Large intestine (tissue), 3 donors: ENCODE measurements around the gene BCDIN3D. TPM values are rescaled to one million over a fixed set of nuclear protein-coding genes. Genes with fewer than 3 reads are reported as not detected.
"Not testable (repeated sequence)": the region's sequence is repeated elsewhere in the genome, so short reads cannot be mapped to it uniquely, and the experiment has no call there.

ENCODE experiments used
- DNase-seq, 2 donors: peaks; one replicate each; pipeline versions ENCODE4 v3.0.0 to v3.0.0-alpha.2; 2013
- H3K27ac ChIP-seq: one replicate; pipeline ENCODE4 v1.5.1; 2013; ENCODE audit warnings: low read length
- H3K27me3 ChIP-seq: 2 replicates; pipeline ENCODE4 v1.6.1; 2013; ENCODE audit warnings: low read length; ENCODE audit not compliant: control insufficient read depth, insufficient read depth
- H3K36me3 ChIP-seq: 2 replicates; pipeline ENCODE4 v1.6.1; 2013; ENCODE audit warnings: low read length; ENCODE audit not compliant: control insufficient read depth, insufficient read depth
- H3K4me1 ChIP-seq: one replicate; pipeline ENCODE4 v1.6.1; 2013; ENCODE audit warnings: low read length; ENCODE audit not compliant: control insufficient read depth, insufficient read depth
- H3K4me3 ChIP-seq: one replicate; pipeline ENCODE4 v1.5.1; 2013; ENCODE audit warnings: low read length
- H3K9me3 ChIP-seq: one replicate; pipeline ENCODE4 v1.6.1; 2013; ENCODE audit warnings: mild to moderate bottlenecking, low read depth, low read length, moderate library complexity; ENCODE audit not compliant: control insufficient read depth
- WGBS: methylation state at CpG from one replicate; pipeline ENCODE4 v1.1.5; 2013; ENCODE audit warnings: low lambda C conversion rate; ENCODE audit not compliant: insufficient coverage; 5-methylcytosine and 5-hydroxymethylcytosine counted together
- polyA plus RNA-seq: library from polyadenylated mRNA; unstranded; fragments of 120-200 nt; gene quantifications from one replicate; pipeline ENCODE4 v1.2.1, GENCODE V29; 2013

Gene BCDIN3D
- polyA plus RNA-seq, 1 donor: 6.1 TPM

GRCh38 chr12:49876070-49876469 lies 33.2 kb upstream of the BCDIN3D start:
- H3K27ac ChIP-seq: no peak overlapping the region
- no peaks in the 10 kb centered on the region for H3K36me3 ChIP-seq
- WGBS: no CpG with 5 or more reads among the region's 3 CpGs

DNA sequence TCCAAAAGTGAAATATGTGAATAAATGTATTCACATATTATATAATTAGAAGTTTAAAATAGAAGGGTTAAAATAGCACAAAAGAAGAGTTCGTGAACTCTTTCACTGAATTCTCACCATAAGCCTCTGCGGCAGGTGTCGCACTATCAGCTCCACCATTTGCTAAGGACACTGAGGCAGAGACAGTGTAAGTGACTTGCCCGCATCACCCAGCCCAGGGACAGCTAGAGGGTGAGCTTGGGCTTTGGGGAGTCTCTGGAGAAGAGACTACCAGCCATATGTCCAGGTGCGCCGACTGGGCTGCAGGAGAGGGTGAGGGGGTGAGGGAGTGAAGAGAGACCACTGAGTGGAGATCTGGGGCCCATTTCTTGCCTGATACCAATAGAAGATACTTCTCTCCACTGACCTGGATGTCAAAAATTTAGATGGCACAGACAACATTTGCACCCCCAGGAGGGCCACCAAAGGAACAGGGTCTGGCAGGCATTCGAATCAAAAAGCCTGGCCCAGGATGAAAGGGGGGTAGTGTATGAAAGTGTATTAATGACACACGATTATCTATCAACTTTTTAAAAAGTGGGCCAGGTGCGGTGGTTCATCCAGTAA lies 32.3 kb upstream of the BCDIN3D start:
- H3K4me1 ChIP-seq: no peaks in the 10 kb centered on the region
- H3K27me3 ChIP-seq: peaks cover 4% of the 10 kb centered on the region
- H3K27ac ChIP-seq: no peak overlapping the region
- no peak overlapping the region for H3K4me3 ChIP-seq
- DNase-seq: no peak
- no CpG with 5 or more reads among the region's 9 CpGs for WGBS
- no peaks in the 10 kb centered on the region for H3K36me3 ChIP-seq
- peaks cover 3% of the 10 kb centered on the region for H3K9me3 ChIP-seq

More at GRCh38 chr12:49876070-49876469, 33.2 kb upstream of the BCDIN3D start:
- peaks cover 3% of the 10 kb centered on the region for H3K9me3 ChIP-seq
- no peak overlapping the region for H3K4me3 ChIP-seq
- H3K4me1 ChIP-seq: no peaks in the 10 kb centered on the region
- H3K27me3 ChIP-seq: peaks cover 4% of the 10 kb centered on the region
- DNase-seq: no peak

- no peaks in the 10 kb centered on the region for H3K36me3 ChIP-seq
- H3K4me1 ChIP-seq: peaks cover 6% of the 10 kb centered on the region
- no peak for DNase-seq
- no peak overlapping the region for H3K27ac ChIP-seq
- no CpG with 5 or more reads among the region's 12 CpGs for WGBS
- H3K9me3 ChIP-seq: no peaks in the 10 kb centered on the region
- H3K27me3 ChIP-seq: peaks cover 4% of the 10 kb centered on the region
- no peak overlapping the region for H3K4me3 ChIP-seq
Measured at GRCh38 chr12:49874142-49874897, 31.4 kb upstream of the BCDIN3D start.

DNA sequence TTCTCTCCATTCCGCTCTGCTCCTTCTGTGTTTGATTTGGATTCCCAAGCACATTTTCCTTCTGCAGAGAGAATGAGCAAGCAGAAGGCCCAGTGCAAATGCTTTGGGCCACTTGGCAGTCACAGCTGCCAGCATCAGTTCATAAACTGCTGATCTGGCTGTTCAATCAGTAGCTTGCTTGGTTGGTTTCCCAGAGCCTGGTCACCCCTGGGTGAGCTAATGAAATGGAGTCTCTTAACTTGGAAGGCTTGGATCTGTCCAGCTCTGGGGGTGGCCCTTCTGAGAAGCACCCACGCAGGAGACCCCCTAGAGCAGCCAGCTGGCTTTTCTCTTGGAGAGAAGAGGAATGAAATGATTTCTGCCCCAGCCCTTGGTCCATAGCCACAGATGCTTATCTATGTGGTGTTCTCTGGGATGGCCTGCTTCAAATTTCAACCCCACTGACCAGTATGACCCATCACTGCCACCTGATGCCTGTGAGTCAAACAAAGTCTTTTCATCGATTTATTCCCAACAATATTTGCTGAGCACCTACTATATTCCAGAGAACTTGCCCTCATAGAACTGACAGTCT lies 30.5 kb upstream of the BCDIN3D start:
- Histone ChIP-seq H3K4me3 (no peak overlapping the region), H3K27ac (no peak overlapping the region), H3K27me3 (peaks cover 4% of the 10 kb centered on the region), H3K9me3 (no peaks in the 10 kb centered on the region), H3K36me3 (no peaks in the 10 kb centered on the region), H3K4me1 (peaks cover 14% of the 10 kb centered on the region)
- DNase-seq: no peak
- 100% methylated on average over 1 of the region's 3 CpGs for WGBS

DNA sequence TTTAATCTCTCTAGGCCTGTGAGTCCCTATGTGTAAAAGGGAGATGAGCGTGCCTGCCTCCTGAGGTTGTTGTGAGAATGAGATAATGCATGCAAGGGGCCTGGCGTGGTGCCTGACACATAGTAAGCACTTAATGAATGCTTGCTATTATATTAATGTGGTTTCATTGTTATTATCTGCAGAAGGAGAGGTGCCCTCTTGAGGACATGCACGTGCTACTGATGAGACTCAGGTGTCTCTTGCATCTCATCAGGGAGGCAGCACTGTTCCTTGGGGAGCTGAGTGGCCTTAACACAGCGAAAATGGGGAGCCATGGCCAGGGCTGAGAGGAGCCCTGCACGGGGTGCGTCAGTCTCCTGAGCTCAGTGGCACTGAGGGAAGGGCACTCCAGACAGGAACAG lies 29.9 kb upstream of the BCDIN3D start:
- WGBS: no CpG with 5 or more reads among the region's 6 CpGs
- H3K4me1 ChIP-seq: peaks cover 20% of the 10 kb centered on the region
- DNase-seq: no peak
- H3K27me3 ChIP-seq: peaks cover 4% of the 10 kb centered on the region
- no peak overlapping the region for H3K4me3 ChIP-seq
- H3K27ac ChIP-seq: no peak overlapping the region
- H3K9me3 ChIP-seq: no peaks in the 10 kb centered on the region
- H3K36me3 ChIP-seq: no peaks in the 10 kb centered on the region

- Histone ChIP-seq H3K4me3 (no peak overlapping the region), H3K4me1 (peaks cover 24% of the 10 kb centered on the region), H3K9me3 (no peaks in the 10 kb centered on the region), H3K36me3 (no peaks in the 10 kb centered on the region), H3K27me3 (peaks cover 4% of the 10 kb centered on the region), H3K27ac (no peak overlapping the region)
- WGBS: no CpG with 5 or more reads among the region's 5 CpGs
- no peak for DNase-seq
Measured at GRCh38 chr12:49872381-49872780, 29.5 kb upstream of the BCDIN3D start.

- not testable (repeated sequence) for DNase-seq, H3K27ac ChIP-seq, H3K27me3 ChIP-seq, H3K9me3 ChIP-seq, H3K4me3 ChIP-seq, H3K36me3 ChIP-seq
- WGBS: 80% methylated on average over 1 of the region's 8 CpGs
- peaks cover 26% of the 10 kb centered on the region for H3K4me1 ChIP-seq
Measured at GRCh38 chr12:49871811-49872251, 28.9 kb upstream of the BCDIN3D start.

GRCh38 chr12:49871263-49871561 lies 28.3 kb upstream of the BCDIN3D start:
- H3K27ac ChIP-seq: no peak overlapping the region
- peaks cover 26% of the 10 kb centered on the region for H3K4me1 ChIP-seq
- H3K4me3 ChIP-seq: no peak overlapping the region
- WGBS: no CpG with 5 or more reads among the region's 4 CpGs
- no peaks in the 10 kb centered on the region for H3K9me3 ChIP-seq
- no peaks in the 10 kb centered on the region for H3K36me3 ChIP-seq
- H3K27me3 ChIP-seq: peaks cover 4% of the 10 kb centered on the region
- DNase-seq: no peak

DNA sequence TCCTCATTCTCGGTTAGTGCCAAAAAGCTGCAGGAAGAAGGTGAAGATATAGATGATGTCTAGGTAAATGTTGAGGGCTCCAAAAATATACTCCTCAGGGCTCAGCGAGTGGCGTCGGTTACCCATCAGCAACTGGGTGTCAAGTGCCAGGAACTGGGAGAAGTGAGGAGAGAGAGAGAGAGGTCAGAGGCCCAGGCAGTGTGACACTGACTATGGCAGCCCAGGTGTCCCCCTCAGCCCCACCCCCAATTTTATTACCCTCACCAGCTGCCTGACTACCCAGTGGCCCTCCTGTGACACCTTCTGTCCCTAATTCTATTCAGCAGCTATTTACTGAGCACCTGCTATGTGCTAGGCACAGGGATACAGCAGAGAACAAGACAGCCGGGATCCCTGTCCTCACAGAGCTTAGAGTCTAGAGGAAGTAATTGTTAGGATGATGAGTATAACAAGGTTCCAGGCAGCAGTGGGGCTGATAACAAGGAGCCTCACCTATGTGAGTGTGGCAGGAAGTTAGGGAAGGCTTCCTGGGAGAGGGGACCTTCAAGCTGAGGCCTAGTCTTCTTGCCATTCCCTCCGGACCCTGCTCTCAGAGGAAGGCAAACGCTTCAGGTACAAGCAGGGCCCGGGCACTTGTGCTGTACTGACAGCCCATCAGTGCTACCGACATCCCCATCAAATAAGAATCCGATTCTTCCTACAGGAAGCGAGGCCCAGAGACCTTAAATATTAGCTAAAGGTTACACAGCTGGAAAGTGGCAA lies 27.8 kb upstream of the BCDIN3D start:
- peaks cover 26% of the 10 kb centered on the region for H3K4me1 ChIP-seq
- peaks cover 5% of the 10 kb centered on the region for H3K27me3 ChIP-seq
- no peak overlapping the region for H3K4me3 ChIP-seq
- no peaks in the 10 kb centered on the region for H3K36me3 ChIP-seq
- H3K27ac ChIP-seq: no peak overlapping the region
- WGBS: no CpG with 5 or more reads among the region's 11 CpGs
- no peaks in the 10 kb centered on the region for H3K9me3 ChIP-seq
- DNase-seq: no peak

GRCh38 chr12:49869816-49870500 lies 27.1 kb upstream of the BCDIN3D start:
- Histone ChIP-seq H3K4me3 (no peak overlapping the region), H3K9me3 (no peaks in the 10 kb centered on the region), H3K27ac (no peak overlapping the region), H3K27me3 (peaks cover 6% of the 10 kb centered on the region), H3K4me1 (peaks cover 26% of the 10 kb centered on the region), H3K36me3 (no peaks in the 10 kb centered on the region)
- no peak for DNase-seq
- 100% methylated on average over 2 of the region's 14 CpGs for WGBS
